Prostate gland (tissue), 2 donors: ENCODE results near the gene ALG6. TPM values are rescaled to one million over a fixed set of nuclear protein-coding genes. Genes with fewer than 3 reads are reported as not detected.

Experiments
- DNase-seq: peaks from one replicate; pipeline ENCODE4 v3.0.0-alpha.2; 2019; ENCODE audit warnings: low spot score
- H3K27ac ChIP-seq, 2 donors: fragments of 200-600 bp; sonication (generic); 2 replicates each; pipeline ENCODE4 v1.5.1; 2017 to 2019
- H3K27me3 ChIP-seq: fragments of 200-600 bp; sonication (generic); replicated peaks from 2 replicates; pipeline ENCODE4 v1.5.1; 2019; ENCODE audit not compliant: insufficient read depth
- H3K36me3 ChIP-seq, 2 donors: fragments of 200-600 bp; sonication (generic); 1 replicate in 1 of 2; 2 replicates in 1 of 2; pipeline versions ENCODE4 v1.5.1 to v1.8.1; 2017 to 2019
- H3K4me1 ChIP-seq: fragments of 200-600 bp; sonication (generic); replicated peaks from 2 replicates; pipeline ENCODE4 v1.5.1; 2019
- H3K4me3 ChIP-seq, 2 donors: fragments of 200-600 bp; sonication (generic); 2 replicates each; pipeline ENCODE4 v1.5.1; 2017 to 2019
- H3K9me3 ChIP-seq: fragments of 200-600 bp; sonication (generic); 2 replicates; pipeline ENCODE4 v1.5.1; 2017
- CTCF ChIP-seq, 4 experiments: fragments of 200-600 bp in 2 of 4; fragments of 450-650 bp in 2 of 4; sonication (generic) in 2 of 4; IDR thresholded peaks; 1 replicate in 3 of 4; 2 replicates in 1 of 4; pipeline ENCODE4 v1.5.1; 2016 to 2019; ENCODE audit warnings: antibody characterized with exemption in 4 of 4, mild to moderate bottlenecking in 2 of 4, moderate library complexity in 2 of 4
- POLR2A ChIP-seq: fragments of 450-650 bp; IDR thresholded peaks from one replicate; pipeline ENCODE4 v1.6.1; 2016; ENCODE audit warnings: antibody characterized with exemption, mild to moderate bottlenecking
- POLR2AphosphoS5 ChIP-seq: sonication (generic); formaldehyde crosslinking; IDR thresholded peaks from one replicate; pipeline ENCODE4 v1.6.1; 2017; ENCODE audit warnings: antibody characterized with exemption
- WGBS: methylation state at CpG from one replicate; pipeline ENCODE4 v1.1.5; 2018; 5-methylcytosine and 5-hydroxymethylcytosine counted together
- intact Hi-C: fragments of 100-400 bp; cut with DNase I; formaldehyde crosslinking; loops from one replicate; pipeline ENCODE4 v1.14.2; 2022
- total RNA-seq, 2 donors: library from RNA; depleted of rRNA; stranded (reverse); fragments of >200 nt; gene quantifications; one replicate each; pipeline ENCODE4 v1.1.0, GENCODE V29; 2016

ALG6 gene
- total RNA-seq, 2 donors from 2014 or later, result 10.2 to 17.6 TPM

- Histone ChIP-seq H3K4me3 (no peak overlapping the region), H3K9me3 (no peaks in the 10 kb centered on the region), H3K27ac (no peak overlapping the region), H3K27me3 (no peaks in the 10 kb centered on the region), H3K36me3 (no peaks in the 10 kb centered on the region), H3K4me1 (no peaks in the 10 kb centered on the region)
- intact Hi-C loops, result no loop called here
- TF ChIP-seq POLR2AphosphoS5 (no peak), CTCF (IDR thresholded peaks at IDR 0.05) (no peak), POLR2A (no peak)
- DNase-seq, result no peak
- 85% methylated on average over 4 of the region's 4 CpGs for WGBS
Observed at GRCh38 chr1:63401945-63402344, 34.5 kb downstream of the ALG6 start.

- H3K27ac ChIP-seq, result no peak overlapping the region
- H3K36me3 ChIP-seq, result no peaks in the 10 kb centered on the region
- no peaks in the 10 kb centered on the region for H3K4me1 ChIP-seq
- WGBS, result 53% methylated on average over 3 of the region's 3 CpGs
- H3K27me3 ChIP-seq, result no peaks in the 10 kb centered on the region
- H3K9me3 ChIP-seq, result no peaks in the 10 kb centered on the region
- no peak for DNase-seq
- TF ChIP-seq POLR2A, result no peak
- no peak for TF ChIP-seq CTCF (IDR thresholded peaks at IDR 0.05)
- TF ChIP-seq POLR2AphosphoS5, result no peak
- intact Hi-C loops, result no loop called here
- H3K4me3 ChIP-seq, result no peak overlapping the region
Observed at GRCh38 chr1:63403386-63403785, 36.0 kb downstream of the ALG6 start.

- no peaks in the 10 kb centered on the region for H3K27me3 ChIP-seq
- no peak for TF ChIP-seq CTCF (IDR thresholded peaks at IDR 0.05)
- peak; percentile 24 for TF ChIP-seq POLR2AphosphoS5
- no peak overlapping the region for H3K4me3 ChIP-seq
- no peaks in the 10 kb centered on the region for H3K36me3 ChIP-seq
- no peak overlapping the region for H3K27ac ChIP-seq
- intact Hi-C loops, result no loop called here
- no peak for DNase-seq
- no peaks in the 10 kb centered on the region for H3K4me1 ChIP-seq
- no peaks in the 10 kb centered on the region for H3K9me3 ChIP-seq
Observed at GRCh38 chr1:63405021-63405420, 37.6 kb downstream of the ALG6 start.

GRCh38 chr1:63405987-63406386, 38.6 kb downstream of the ALG6 start:
- Histone ChIP-seq H3K27me3 (no peaks in the 10 kb centered on the region), H3K4me3 (no peak overlapping the region), H3K36me3 (no peaks in the 10 kb centered on the region), H3K4me1 (no peaks in the 10 kb centered on the region), H3K27ac (no peak overlapping the region), H3K9me3 (no peaks in the 10 kb centered on the region)
- intact Hi-C loops, result no loop called here
- no peak for DNase-seq
- no peak for TF ChIP-seq CTCF (IDR thresholded peaks at IDR 0.05)
- TF ChIP-seq POLR2A, result no peak
- no peak for TF ChIP-seq POLR2AphosphoS5

- TF ChIP-seq CTCF (IDR thresholded peaks at IDR 0.05), result no peak
- no peak for TF ChIP-seq POLR2A
- no peak for TF ChIP-seq POLR2AphosphoS5
- DNase-seq, result no peak
- intact Hi-C loops, result no loop called here
Observed at GRCh38 chr1:63407002-63407401, 39.6 kb downstream of the ALG6 start.

More at GRCh38 chr1:63407002-63407401, 39.6 kb downstream of the ALG6 start:
- no peaks in the 10 kb centered on the region for H3K9me3 ChIP-seq
- no peaks in the 10 kb centered on the region for H3K27me3 ChIP-seq
- H3K36me3 ChIP-seq, result no peaks in the 10 kb centered on the region
- H3K4me1 ChIP-seq, result no peaks in the 10 kb centered on the region
- H3K4me3 ChIP-seq, result no peak overlapping the region
- no peak overlapping the region for H3K27ac ChIP-seq
